ENCODE data around the gene EML5.

EML5 gene

DNA sequence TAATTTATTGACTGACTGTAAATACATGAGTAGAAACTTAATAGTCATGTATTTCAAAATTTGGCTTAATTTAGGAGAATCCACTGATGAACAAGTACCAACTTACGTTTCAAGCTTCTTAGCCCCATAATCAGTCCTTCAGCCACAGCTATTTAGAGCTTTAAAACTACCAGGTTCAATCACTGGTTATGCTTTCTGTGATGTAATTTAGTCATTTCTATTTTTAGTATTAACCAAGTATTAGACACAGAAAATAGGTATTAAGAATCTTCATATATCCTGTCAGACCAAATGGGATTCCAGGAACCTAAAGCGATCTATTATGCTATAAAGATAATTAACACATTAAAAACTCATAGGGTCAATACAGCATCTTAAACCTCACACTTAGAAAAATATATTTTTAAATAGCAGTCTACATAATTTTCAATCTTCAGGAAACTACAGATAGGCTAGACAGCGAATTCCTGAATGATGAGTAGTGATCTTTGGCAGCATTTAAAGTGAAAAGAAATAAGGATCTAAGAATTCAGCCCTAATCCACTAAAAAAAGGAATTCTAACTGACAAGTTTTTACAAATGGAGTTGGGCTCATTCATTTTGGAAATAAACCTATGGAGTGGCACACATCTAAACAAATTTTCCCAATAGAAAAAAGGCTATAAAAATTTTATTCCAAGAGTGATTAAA lies 178.4 kb downstream of the EML5 start:
- DNase-seq: no peak

- DNase-seq: peak; percentile 35 to 72 (median 56)
These were observed 179.2 kb downstream of the EML5 start for GRCh38 chr14:88613552-88614010.

GRCh38 chr14:88612981-88613380 lies 179.8 kb downstream of the EML5 start:
- DNase-seq: peak in 1 of 4 experiments; percentile 11

DNA sequence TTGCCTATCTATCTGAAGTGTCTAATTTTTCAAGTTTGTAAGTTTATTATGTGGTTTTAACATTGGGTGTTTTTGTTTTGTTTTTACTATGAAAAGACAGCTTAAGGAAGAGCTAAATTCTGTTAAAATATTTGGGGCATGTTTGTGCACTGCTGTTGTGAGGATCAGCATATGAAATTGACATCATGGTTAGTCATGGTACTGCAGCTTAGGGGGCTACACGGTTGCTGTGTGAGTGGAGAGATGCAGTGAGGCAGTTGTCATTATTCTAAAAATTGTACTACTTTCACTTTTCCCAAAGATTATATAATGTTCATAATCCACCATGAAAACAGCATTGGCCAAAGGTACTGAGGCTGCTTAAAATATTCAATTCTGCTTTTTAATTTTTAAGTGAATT lies 180.9 kb downstream of the EML5 start:
- no peak for DNase-seq

- DNase-seq: no peak
These were observed 184.9 kb downstream of the EML5 start for GRCh38 chr14:88607829-88608228.

GRCh38 chr14:88605594-88605993 lies 187.2 kb downstream of the EML5 start:
- no peak for DNase-seq

DNA sequence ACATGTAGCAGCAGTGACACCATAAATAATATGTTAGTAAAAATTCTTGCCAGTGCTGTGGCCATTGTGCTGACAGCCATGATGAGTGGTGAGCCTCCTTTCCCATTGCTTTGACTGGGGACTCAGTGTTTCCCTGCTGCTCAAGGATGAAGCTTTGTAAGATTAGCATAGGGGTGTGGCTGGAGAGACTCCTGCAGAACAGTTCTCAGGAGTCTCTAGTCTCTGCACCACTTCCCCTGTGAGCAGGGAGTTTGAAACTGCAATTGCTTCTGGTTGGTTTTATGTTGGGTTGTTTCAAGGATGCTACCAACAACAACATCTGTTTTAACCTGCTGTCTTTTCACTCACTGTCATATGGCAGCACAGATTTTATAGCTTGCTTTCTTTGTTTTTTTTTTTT lies 188.5 kb downstream of the EML5 start:
- no peak for DNase-seq

- DNase-seq: no peak
These were observed 192.9 kb downstream of the EML5 start for GRCh38 chr14:88599761-88600439.

DNA sequence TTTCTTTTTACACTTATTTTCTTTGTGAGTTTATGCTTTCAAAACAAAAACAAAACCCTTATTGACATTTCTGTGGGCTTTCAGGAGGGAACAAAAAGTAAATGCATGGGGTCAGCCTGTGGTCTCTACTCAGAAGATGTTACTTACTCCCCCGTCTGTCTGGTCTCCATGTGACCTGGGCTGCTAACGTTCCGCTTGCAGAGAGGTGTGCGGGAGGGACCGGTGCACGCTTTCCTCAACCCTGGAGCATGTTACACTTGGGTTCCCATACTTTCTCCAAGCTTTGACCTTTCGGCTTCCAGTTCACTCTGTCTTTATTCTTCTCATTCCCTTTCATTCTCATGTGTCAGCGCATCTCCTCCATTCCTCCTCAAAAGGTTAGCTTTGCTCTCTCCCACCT lies 193.4 kb downstream of the EML5 start:
- DNase-seq: no peak

- no peak for DNase-seq
These were observed 194.6 kb downstream of the EML5 start for GRCh38 chr14:88598097-88598675.

- DNase-seq: no peak
These were observed 195.2 kb downstream of the EML5 start for GRCh38 chr14:88597601-88598000.

DNA sequence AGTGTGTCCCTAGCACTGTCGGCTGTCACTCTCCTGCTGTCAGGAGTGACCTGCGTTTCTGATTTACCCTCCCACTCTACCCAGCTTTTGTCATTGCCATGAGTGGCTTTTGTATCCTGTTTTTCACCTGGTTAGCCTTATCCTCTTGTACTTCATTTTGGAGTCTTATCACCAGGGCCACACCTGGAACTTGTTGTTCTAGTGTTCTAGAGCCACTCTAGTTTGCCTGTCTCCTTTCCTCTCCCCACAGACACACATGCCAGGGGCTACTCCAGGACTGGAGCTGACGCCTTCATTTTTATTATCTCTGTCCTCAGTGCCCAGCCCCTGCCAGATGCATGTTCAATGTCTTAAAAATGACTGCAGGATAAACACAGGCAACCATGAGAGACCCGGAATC lies 195.7 kb downstream of the EML5 start:
- no peak for DNase-seq

- DNase-seq: no peak
These were observed 200.7 kb downstream of the EML5 start for GRCh38 chr14:88592031-88592430.

- DNase-seq: no peak
These were observed 202.6 kb downstream of the EML5 start for GRCh38 chr14:88590173-88590572.

DNA sequence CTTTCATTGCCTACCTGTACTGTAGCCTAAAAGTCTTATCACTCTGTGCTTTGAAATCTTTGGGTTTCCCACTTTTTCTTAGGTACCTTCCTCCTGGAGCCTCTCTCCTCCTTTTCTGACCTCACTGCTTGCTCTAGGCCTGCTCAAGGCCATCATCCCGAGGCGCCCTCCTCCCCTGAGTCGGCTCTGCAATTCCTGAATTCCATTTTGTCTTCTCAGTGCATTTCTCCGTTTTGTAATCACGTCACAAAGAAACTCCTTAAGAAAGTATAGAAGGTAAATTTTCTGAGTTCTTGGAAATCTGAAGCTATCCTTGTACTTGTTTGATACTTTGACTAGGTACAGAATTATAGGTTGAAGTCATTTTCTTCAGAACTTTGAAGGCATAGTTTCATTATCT lies 204.7 kb downstream of the EML5 start:
- no peak for DNase-seq

GRCh38 chr14:88584451-88584850 lies 208.3 kb downstream of the EML5 start:
- no peak for DNase-seq

DNA sequence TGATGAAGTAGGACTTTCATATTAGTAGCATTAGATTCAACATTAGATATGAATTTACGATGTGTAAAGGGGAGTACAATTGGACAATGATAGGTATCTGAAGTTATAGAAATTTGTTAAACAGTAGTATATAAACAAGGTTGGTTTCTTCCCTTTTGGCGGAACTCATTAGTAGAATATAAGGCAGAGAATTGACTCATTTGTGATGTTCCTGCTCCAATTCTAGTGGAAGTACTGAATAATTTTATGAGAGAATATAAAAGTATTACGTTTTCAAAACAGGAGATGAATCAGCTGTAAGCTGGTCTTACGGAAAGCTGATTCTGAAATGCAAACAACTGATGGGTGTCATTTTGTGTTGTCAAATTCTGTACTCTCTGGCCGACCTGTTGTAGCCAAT lies 216.5 kb downstream of the EML5 start:
- DNase-seq: no peak

DNA sequence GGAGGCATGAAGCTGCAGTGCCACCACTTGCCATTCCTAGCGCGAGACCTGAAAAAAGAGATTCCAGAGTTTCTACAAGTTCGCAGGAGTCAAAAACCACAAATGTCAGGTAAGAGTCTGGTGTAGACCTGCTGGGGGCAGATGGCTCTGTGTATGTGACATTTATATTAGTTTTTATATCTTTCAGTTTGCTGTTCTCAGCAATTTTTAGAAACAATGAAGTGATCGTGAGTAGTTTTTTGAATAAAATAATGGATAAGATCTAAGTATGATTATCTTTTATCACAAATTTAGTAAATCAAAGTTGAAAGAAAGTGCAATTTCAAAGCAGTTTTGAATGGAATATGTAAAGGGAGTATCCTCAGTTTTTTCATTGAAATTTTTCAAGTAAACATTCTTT lies 220.6 kb downstream of the EML5 start:
- no peak for DNase-seq

GRCh38 chr14:88568196-88568595 lies 224.6 kb downstream of the EML5 start:
- DNase-seq: peak in 1 of 4 experiments; percentile 8

- DNase-seq: no peak
These were observed 227.3 kb downstream of the EML5 start for GRCh38 chr14:88565427-88565826.

GRCh38 chr14:88563845-88564244 lies 228.9 kb downstream of the EML5 start:
- no peak for DNase-seq

GRCh38 chr14:88562831-88563686 lies 229.7 kb downstream of the EML5 start, which contains the start of gene ZC3H14:
Gene ZC3H14, plus strand, starts transcription at chr14:88563037. Its CDS starts 97 bp downstream, at chr14:88563134.
- peak; percentile 89 to 97 (median 94) for DNase-seq

- DNase-seq: no peak
These were observed 230.3 kb downstream of the EML5 start for GRCh38 chr14:88562532-88562830.
